HG03558 (cell line): ENCODE measurements around the gene NEFH.

Experiments
- ATAC-seq: cut with Tn5 transposase; IDR thresholded peaks from one replicate; pipeline ENCODE4 v1.9.1; 2021; ENCODE audit warnings: moderate number of reproducible peaks; ENCODE audit not compliant: unreplicated experiment; ENCODE audit errors: extremely low read depth

The NEFH gene

DNA sequence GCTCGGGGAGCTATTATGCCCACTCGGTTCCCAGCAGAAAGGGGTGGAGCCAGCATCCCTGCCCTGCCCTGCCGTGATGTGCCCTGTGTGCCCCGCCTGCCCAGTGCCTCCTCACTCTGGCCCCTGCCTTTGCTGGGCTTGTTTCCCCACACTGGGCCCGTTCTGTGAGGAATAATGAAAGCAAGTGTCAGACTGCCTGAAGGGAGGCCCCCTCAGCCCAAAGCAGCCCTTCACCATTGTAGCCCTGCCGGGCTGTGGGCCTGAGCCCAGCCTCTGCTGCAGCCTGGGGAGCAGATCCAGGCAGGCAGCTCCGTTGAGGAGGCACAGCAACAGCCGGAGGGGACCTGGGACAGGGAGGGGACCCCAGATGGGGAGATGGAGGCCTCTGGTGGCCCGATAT, 20.2 kb upstream of the NEFH start:
- ATAC-seq, result no peak

DNA sequence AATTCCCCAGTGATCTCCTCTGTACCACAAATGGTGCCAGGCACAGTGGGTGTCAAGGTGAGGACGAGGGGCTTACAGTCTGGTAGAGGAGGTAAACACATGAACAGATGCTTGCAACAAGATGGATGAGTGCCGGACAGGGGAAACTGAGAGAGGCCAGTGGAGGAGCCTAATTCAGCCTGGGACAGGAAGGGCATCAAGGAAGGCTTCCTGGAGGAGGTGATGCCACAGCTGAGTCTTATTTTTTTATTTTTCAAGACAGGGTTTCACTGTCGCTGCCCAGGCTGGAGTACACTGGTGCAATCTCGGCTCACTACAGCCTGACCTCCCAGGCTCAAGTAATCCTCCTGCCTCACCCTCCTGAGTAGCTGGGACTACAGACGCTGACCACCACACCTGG, 18.8 kb upstream of the NEFH start:
- no peak for ATAC-seq

DNA sequence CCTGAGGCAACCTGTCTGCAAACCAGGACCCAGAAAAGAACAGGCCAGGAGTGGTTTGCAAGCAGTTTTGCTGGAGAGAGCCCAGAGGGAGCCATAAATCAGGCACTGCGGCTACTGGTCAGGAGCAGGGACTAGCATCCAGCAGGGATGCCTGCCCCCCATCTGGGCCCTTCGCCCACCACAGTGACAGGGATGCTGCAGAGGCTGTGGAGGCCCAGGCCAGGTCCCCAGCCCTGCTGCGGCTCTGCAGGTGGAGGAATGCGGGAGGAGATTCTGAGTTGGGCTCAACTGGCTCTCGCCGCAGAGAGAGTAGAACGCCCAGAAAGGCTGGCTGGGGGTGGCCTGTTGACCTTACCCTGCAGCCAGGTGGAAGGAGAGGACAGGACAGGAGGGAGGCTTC, 16.4 kb upstream of the NEFH start:
- ATAC-seq, result no peak

DNA sequence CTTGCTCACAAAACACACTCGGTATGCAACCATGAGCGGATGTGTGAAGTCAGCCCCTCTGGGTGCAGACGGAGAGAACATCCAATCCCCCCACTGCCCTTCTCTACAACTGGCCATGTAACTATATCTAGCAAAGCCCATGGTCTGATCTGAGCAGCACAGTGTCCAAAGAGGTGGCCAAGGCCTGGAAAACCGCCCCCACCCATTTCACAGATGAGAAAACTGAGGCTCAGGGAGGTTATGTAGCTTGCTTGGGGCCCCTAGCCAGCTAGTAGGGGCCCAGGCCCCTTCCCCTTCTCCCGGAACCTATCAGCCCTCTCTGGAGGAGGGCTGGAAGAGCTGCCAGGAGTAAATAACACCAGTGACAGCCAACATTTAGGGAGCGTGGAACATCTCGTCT, 15.4 kb upstream of the NEFH start:
- ATAC-seq, result no peak

DNA sequence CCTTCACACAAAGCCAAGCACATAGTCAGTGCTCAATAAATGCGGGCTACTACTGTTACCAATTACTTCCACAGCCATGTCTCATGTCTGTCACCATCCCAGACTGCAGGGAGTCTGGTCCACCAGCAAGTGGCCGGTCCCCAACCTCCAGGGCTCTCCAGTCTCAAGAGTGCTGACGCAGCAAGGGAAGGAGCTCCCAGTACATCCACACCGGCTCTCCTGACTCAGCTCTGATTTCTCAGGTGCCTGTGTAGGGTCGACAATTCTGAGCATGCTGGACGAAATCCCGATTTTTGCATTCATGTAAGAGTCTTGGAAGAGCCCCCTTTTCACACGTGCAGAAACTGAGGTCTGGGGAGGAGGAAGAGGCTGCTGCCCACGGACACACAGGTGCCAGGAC, 10.3 kb upstream of the NEFH start:
- no peak for ATAC-seq

DNA sequence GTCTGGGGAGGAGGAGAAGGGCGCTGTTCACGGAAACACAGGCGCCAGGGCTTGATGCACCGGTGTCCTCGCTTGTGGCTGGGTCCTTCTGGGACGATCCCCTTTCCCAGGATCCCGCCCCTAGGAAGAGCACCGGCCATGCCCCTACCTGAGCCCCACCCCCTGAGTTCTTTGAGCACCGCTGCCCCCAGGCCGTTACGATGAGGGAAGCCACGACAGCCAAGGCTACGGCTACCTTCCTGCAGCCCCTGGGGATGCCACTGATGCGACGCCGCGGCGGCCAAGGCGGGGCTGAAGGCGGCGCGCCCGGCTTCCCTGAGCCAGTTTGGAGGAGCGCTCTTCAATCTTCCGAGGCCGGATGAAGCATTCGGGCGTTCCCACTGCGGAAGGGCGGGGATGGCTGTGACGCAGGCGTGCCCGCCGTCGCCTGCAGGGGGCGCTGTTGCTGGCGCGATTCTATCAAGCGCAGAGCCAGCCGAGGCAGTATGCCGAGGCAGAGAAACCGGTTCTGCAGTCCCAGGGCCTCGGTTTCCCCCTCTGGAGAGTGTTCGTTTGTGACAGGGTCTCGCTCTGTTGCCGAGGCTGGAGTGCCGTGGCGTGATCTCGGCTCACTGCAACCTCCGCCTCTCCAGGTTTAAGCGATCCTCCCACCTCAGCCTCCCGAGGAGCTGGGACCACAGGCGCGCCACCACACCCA, 9.7 kb upstream of the NEFH start:
- no peak for ATAC-seq

DNA sequence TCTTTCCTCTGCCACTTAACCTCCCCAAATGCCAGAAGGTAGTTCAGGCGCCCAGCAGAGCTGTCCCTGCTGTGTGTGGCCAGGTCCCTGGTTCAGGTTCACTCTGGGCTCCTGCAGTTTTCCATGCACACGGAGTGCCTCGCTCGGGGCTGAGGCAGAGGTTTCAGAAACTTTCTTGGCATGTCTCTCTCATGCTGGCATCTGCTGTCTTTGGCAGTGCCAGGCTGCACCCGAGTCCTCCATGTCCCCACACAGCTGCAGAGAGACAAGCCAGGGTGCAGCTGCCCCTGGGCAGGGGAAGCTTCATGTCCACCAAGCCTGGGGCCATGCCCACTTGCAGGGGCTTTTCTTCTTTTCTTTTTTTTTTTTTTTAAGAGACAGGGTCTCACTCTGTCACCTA, 7.0 kb upstream of the NEFH start:
- no peak for ATAC-seq

DNA sequence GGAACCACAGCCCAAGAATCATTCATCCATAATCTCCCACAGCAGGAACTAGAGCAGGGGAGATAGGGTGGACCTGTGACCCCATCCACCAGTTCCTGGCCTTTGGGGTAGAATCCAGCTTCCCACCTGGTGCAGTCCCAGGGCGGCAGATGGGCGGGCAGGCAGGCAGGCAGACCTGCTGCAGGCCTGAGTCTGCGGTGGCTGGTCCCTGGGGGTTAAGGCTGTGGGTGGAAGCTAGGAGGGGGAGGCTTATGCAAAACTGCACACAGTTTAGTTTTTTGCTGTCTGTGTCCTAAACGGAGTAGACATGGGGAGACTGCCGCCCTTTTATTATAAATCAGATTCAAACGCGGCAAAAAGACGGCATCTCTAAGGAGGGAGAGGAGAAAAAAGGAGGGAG, 4.5 kb upstream of the NEFH start:
- ATAC-seq, result no peak

DNA sequence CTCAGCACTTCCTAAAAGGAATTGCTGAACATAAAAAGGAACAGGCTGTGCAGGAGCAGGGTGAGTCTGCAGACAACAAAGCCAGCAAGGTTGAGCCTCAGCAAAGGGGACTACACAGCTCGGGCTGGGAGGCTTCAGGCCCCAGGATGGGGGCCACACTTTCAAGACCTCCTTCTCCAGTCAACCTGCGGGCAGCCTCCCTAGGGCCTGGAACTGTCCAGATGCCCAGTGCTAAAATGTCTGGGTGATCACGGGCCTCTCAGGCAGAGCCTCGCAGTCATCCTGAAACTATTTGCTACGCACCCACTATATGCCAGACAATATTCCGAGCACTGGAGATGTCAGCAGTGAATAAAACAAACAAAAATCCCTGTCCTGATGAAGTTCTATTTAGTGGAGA, 3.9 kb upstream of the NEFH start:
- ATAC-seq, result no peak

DNA sequence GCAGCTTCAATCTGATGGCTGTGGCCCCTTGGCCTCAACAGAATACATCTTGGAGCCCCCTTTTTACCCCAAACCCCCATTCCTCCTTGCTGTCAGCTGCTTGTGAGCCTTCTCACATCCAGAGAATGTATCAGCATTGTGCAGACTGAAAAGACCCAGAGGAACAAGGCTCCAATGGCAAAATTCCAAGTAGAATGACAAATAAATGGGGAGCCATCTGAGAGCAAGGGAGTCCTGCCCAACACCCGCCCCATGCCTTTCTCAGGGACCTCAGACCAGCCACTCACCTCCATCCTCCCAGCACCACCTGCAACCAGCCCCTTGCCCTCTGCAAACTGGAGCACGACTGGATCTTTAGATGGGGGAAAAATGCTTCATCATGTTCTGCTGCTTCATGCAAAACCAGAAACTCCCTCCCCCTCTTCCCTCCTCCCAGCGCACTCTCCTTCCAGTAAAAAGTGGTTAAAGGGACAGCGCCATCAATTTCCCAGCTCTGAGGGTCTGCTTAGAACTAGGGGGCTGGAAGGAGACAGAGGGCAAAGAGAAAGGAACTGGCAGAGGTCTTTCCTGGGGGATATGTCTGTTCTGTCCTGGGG, 2.2 kb upstream of the NEFH start:
- ATAC-seq, result no peak

DNA sequence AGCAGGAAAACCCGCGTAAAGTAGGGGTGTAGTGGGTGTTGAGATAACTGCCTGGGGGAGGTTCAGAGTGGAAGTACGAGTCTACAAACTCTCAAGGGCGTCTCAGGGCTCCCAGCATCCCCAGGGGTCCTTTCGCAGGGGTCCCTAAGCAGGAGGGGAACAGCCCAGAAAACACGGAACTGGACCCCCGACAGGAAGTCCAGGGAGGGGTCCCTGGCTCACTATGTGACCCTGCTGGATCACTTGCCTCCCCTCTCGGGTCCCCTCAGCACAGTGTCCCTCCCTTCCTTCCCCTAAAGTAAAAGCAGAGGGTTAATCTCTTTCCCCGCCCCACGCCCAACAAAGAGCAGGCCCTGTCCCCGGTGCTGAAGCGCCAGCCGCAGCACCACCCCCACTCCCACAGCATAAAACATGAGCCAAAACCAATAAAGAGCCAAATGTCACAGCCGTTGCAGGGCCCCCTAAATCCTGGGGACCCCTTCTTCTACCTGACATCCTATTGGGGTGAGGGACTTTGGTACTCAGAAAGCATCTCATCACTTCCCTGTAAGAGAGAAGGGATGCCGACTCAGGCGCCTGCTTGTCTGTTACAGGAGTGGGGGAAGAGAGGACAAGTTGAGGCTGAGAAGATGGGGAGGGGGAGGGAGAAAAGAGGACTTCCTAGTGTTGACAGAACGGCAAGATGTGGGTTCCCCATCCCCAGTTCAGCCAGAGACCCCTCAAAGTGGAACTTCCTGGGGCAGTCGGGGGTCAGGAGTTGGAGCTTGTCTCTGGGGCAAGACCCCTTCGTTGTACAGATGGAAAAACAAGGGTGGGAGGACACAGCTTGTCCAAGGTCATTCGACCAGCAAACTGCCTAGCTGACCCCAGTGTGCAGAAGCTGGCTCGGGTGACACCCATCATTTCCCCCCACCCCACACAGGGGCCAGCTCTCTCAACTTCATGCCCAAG, 1.4 kb upstream of the NEFH start:
- ATAC-seq, result no peak

DNA sequence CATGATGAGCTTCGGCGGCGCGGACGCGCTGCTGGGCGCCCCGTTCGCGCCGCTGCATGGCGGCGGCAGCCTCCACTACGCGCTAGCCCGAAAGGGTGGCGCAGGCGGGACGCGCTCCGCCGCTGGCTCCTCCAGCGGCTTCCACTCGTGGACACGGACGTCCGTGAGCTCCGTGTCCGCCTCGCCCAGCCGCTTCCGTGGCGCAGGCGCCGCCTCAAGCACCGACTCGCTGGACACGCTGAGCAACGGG, 169 bp downstream of the NEFH start:
- ATAC-seq, result no peak

DNA sequence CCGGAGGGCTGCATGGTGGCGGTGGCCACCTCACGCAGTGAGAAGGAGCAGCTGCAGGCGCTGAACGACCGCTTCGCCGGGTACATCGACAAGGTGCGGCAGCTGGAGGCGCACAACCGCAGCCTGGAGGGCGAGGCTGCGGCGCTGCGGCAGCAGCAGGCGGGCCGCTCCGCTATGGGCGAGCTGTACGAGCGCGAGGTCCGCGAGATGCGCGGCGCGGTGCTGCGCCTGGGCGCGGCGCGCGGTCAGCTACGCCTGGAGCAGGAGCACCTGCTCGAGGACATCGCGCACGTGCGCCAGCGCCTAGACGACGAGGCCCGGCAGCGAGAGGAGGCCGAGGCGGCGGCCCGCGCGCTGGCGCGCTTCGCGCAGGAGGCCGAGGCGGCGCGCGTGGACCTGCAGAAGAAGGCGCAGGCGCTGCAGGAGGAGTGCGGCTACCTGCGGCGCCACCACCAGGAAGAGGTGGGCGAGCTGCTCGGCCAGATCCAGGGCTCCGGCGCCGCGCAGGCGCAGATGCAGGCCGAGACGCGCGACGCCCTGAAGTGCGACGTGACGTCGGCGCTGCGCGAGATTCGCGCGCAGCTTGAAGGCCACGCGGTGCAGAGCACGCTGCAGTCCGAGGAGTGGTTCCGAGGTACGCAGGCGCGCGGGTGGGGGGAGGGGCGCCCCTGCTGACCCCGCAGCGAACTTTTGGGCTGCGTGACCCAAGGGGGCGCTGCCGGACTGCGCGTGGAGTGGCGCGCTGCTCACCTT, 670 bp downstream of the NEFH start:
- ATAC-seq, result no peak

DNA sequence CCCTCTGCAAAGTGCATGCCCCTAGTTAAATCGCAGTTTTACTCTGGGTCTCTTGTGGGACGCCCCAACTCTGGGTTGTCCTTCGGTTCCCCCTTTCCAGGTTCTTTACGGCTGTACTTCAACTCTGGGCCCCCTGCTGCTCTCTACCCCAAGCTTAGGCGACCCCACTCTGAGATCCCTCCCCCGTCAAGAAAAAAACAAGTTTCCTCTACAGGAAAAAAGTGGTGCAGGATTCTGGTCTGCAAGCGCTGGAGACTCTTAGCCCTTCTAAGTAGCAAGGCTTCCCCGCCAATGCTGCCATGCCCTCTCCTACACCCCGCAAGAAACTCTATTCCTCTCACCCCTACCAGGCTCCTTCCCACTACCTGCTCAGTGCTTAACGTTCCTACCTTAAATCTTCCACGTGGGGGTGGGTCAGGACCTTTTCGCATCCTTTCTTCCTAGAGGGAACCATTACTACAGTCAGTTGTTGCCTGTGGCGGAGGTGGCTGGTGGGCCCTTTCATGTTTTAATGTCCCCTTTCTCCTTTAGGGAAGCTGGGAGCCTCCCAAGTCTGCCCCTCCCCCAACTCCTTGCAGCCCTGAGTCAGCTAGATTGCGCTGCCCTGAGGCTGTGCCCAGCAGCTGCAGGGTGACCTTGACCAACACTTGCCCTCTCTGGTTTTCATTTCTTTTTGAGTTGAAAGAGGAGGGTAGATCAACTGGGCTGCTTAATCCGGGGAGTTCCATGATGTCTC, 1.4 kb downstream of the NEFH start:
- ATAC-seq, result no peak

DNA sequence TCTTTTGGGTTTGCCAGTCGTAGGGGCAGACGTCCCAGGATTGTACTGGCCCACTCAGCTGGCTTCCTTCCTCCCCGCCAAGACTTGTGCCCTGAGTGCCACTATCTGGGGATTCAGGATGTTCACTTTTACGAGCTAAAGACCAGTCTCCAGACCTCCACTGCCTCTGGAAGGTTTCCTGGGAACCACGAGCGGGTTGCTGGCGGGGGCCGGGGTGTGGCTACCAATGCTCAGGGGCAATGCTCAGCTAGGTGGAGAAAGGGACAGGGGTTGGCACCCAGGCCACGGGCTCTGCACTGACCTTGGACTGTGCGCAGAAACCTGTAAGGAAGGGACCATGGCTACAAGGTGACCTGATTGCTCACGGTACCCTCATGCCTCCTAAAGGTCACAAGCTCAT, 2.2 kb downstream of the NEFH start:
- no peak for ATAC-seq

DNA sequence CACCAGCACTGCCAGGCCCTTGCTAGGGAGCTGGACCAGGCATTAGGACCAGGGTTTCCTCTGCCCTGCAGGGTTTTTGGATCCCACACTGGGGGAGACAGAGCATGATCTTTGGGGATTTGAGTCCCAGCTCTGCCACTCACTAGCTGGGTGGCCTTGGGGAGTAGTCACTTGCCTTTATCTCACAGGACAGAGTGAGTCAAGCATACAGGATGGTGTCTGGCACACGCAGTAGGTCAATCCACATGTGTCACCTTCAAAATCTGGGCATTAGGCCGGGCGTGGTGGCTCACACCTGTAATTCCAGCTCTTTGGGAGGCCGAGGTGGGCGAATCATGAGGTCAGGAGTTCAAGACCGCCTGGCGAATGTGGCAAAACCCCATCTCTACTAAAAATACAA, 2.7 kb downstream of the NEFH start:
- no peak for ATAC-seq

DNA sequence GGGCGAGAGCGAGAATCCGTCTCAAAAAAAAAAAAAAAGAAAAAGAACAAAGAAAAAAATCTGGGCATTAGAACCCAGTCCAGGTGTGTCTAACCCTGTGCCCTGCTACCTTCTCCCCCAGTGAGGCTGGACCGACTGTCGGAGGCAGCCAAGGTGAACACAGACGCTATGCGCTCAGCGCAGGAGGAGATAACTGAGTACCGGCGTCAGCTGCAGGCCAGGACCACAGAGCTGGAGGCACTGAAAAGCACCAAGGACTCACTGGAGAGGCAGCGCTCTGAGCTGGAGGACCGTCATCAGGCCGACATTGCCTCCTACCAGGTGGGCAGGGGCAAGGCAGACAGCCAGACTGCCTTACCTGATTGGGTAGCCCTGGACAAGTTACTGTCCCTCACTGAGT, 3.2 kb downstream of the NEFH start:
- ATAC-seq, result no peak

DNA sequence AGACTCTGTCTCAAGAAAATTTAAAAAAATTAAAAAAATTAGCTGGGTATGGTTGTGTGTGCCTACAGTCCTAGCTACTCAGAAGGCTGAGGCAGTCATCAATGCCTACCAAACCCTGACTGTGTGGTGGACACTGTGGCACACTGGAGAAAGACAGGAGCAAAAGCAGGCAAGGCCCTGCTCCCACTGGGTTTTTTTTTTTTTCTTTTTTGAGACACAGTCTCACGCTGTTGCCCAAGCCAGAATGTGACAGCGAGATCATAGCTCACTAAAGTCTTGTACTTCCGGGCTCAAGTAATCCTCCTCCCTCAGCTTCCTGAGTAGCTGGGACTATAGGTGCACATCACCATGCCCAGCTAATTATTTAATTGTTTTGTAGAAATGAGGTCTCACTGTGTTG, 4.6 kb downstream of the NEFH start:
- ATAC-seq, result no peak

DNA sequence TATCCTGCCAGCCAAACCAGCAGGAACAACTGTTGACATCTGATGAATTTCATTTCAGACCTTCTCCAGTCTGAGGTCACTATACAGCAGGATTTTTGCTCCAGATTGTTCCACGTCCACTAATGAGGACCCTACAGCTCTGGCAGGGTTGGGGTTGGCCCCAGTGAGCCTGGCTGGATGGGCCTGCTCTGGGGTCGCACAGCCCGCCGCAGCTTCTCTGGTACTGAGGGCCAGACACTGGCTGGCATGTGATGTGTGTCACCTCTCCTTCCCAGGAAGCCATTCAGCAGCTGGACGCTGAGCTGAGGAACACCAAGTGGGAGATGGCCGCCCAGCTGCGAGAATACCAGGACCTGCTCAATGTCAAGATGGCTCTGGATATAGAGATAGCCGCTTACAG, 5.4 kb downstream of the NEFH start:
- ATAC-seq, result no peak

DNA sequence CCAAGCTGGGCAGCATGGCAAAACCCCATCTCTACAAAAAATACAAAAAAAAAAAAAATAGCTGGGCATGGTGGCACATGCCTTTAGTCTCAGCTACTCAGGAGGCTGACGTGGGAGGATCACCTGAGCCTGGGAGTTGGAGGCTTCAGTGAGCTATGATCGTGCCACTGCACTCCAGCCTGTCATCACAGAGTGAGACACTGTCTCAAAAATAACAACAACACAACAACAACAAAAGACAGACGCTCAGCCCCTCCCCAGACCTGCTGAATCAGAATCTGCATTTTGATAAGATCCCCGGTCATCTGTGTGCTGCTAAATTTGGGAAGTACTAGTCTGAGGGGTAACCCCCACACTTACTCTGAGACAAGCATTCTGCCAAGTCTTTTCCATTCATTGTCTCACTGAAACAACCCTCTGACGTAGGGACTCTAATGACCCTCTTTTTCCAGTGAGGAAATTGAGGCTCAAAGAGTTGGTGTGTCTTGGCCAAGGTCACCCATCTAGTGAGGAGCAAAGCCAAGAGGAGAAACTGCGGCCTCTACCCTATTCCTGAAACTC, 7.5 kb downstream of the NEFH start:
- ATAC-seq, result no peak
